AG04449 (cell line): ENCODE data around the gene OPA3.
A peak's percentile ranks its signal among the peaks of the same experiment; 100 is the strongest.

ENCODE experiments used
- CTCF ChIA-PET: fragments of 350-600 bp; formaldehyde crosslinking; extraction: SDS; loops from one replicate; lab custom pipeline; 2021; ENCODE audit warnings: antibody characterized with exemption; lab: Yijun Ruan, JAX
- POLR2A ChIA-PET: fragments of 400-600, 350-600 bp; formaldehyde crosslinking; extraction: SDS; loops from one replicate; lab custom pipeline; 2020; ENCODE audit warnings: antibody characterized with exemption, inconsistent platforms; lab: Yijun Ruan, JAX
- DNase-seq: peaks from one replicate; pipeline ENCODE4 v3.0.0-alpha.2; 2010; ENCODE audit warnings: low read depth, low spot score
- H3K4me3 ChIP-seq: 2 replicates; pipeline ENCODE4 v1.5.1; 2011; ENCODE audit warnings: low read depth, mild to moderate bottlenecking, control low read depth, low read length
- TF ChIP-seq, protein P1 (sequence below): IDR thresholded peaks from one replicate; pipeline ENCODE4 v1.5.1; 2011; ENCODE audit warnings: mild to moderate bottlenecking, moderate library complexity, low read length, control low read depth, inconsistent platforms; ENCODE audit not compliant: insufficient read depth; ENCODE audit errors: missing control alignments

The OPA3 gene

GRCh38 chr19:45500918-45501729 lies 83.5 kb downstream of the OPA3 start:
- CTCF ChIA-PET, result interaction anchor here (1.2 to 8.2 kb wide), 3 partner anchors 14 to 62 kb away, joined by 4 to 60 read pairs (median 10); no protein-coding TSS in a partner anchor
- no peak overlapping the region for H3K4me3 ChIP-seq
- DNase-seq, result no peak
- TF ChIP-seq, protein P1, sequence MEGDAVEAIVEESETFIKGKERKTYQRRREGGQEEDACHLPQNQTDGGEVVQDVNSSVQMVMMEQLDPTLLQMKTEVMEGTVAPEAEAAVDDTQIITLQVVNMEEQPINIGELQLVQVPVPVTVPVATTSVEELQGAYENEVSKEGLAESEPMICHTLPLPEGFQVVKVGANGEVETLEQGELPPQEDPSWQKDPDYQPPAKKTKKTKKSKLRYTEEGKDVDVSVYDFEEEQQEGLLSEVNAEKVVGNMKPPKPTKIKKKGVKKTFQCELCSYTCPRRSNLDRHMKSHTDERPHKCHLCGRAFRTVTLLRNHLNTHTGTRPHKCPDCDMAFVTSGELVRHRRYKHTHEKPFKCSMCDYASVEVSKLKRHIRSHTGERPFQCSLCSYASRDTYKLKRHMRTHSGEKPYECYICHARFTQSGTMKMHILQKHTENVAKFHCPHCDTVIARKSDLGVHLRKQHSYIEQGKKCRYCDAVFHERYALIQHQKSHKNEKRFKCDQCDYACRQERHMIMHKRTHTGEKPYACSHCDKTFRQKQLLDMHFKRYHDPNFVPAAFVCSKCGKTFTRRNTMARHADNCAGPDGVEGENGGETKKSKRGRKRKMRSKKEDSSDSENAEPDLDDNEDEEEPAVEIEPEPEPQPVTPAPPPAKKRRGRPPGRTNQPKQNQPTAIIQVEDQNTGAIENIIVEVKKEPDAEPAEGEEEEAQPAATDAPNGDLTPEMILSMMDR, result no peak
- POLR2A ChIA-PET, result no interaction called here

- ChIA-PET POLR2A (interaction anchor here (0.6 to 1.1 kb wide), 3 partner anchors 9 to 218 kb away, joined by 3 read pairs; no protein-coding TSS in a partner anchor), CTCF (interaction anchor here (0.7 to 8.8 kb wide), 4 partner anchors 12 to 143 kb away, joined by 3 to 68 read pairs (median 34); no protein-coding TSS in a partner anchor)
- no peak for DNase-seq
- no peak overlapping the region for H3K4me3 ChIP-seq
- TF ChIP-seq, protein P1, result no peak
These were observed 85.1 kb downstream of the OPA3 start for GRCh38 chr19:45499196-45500180.

- POLR2A ChIA-PET, result interaction anchor here (1.1 kb wide), 1 partner anchor 9 kb away, joined by 3 read pairs; no protein-coding TSS in a partner anchor
- DNase-seq, result no peak
- H3K4me3 ChIP-seq, result peak within 1 kb of the TSS; percentile 55
- CTCF ChIA-PET, result interaction anchor here (0.7 to 8.8 kb wide), 6 partner anchors 11 to 144 kb away, joined by 3 to 99 read pairs (median 34); no protein-coding TSS in a partner anchor
- TF ChIP-seq, protein P1, result no peak
These were observed 86.0 kb downstream of the OPA3 start, which contains the start of gene PPM1N for GRCh38 chr19:45498411-45499195. TSS of gene PPM1N (plus strand) at chr19:45498443. CDS start at chr19:45498473, 30 bp downstream.

DNA sequence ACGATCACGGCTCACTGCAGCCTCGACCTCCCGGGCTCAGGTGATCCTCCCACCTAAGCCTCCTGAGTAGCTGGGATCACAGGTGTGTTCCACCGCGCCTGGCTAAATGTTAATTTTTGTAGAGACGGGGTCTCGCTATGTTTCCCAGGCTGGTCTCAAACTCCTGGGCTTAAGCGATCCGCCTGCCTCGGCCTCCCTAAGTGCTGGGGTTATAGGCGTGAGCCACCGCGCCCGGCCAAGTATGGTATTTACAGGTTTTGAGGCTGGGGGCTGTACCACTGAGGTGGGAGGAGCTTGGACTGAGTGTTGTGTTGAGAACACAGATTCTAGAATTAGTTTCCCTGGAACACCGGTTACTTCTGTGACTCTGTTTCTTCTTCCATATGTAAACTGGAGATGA lies 86.8 kb downstream of the OPA3 start:
- ChIA-PET POLR2A (no interaction called here), CTCF (interaction anchor here (1.1 to 8.8 kb wide), 5 partner anchors 8 to 147 kb away, joined by 3 to 99 read pairs (median 4); no protein-coding TSS in a partner anchor)
- TF ChIP-seq, protein P1, result no peak
- DNase-seq, result no peak
- no peak overlapping the region for H3K4me3 ChIP-seq

DNA sequence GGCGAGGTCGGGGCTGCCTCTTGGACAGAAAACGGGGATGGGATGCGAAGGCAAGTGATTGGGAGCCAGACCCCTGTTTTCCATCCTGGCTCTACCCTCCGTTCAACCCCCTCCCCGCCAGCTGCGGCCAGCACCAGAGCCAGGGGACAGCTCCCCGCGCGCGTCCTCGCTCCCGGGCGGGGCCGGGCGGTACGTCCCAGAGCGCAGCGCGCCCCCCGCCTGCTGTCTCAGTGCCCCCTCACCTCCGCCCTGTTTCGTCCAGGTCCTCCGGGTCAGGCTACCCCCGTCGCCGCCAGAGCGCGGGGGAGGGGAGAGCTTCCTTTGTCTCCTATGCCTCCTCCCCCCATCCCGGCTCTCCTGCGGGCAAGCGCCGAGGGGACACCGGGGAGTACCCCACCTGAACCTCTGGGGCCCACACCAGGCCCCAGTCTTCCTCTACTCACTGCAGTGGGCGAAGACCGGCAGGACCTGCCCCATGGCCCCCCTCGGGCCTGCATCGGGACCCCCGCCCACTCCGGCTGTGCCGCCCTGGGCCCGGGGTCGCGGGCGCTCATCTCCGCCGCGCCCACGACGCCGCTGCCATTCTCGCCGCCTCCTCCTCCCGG lies 88.2 kb downstream of the OPA3 start:
- ChIA-PET POLR2A (interaction anchor here (1.0 kb wide), 1 partner anchor 12 kb away, joined by 5 read pairs; no protein-coding TSS in a partner anchor), CTCF (interaction anchor here (0.9 to 8.8 kb wide), 9 partner anchors 9 to 145 kb away, joined by 3 to 99 read pairs (median 24); no protein-coding TSS in a partner anchor)
- DNase-seq, result no peak
- TF ChIP-seq, protein P1, result no peak
- H3K4me3 ChIP-seq, result peak overlapping the region; percentile 69
